T-helper 22 cell (primary cell): Measurements from ENCODE around the gene RHEB.

ENCODE experiments used
- DNase-seq: peaks from one replicate; pipeline ENCODE4 v3.0.0-alpha.2; 2020; ENCODE audit warnings: low read depth

Gene RHEB

GRCh38 chr7:151448261-151449252 lies 71.1 kb downstream of the RHEB start:
- DNase-seq: peak; percentile 54

- no peak for DNase-seq
These were observed 71.8 kb downstream of the RHEB start for GRCh38 chr7:151447901-151448260.

GRCh38 chr7:151447312-151447711 lies 72.4 kb downstream of the RHEB start:
- DNase-seq: no peak

GRCh38 chr7:151446412-151446811 lies 73.3 kb downstream of the RHEB start:
- DNase-seq: no peak

- DNase-seq: no peak
These were observed 75.1 kb downstream of the RHEB start for GRCh38 chr7:151444632-151445031.

- DNase-seq: no peak
These were observed 76.8 kb downstream of the RHEB start for GRCh38 chr7:151442776-151443496.

GRCh38 chr7:151440799-151441445 lies 78.8 kb downstream of the RHEB start:
- no peak for DNase-seq

- no peak for DNase-seq
These were observed 79.6 kb downstream of the RHEB start, which contains the start of gene CRYGN for GRCh38 chr7:151439855-151440798. TSS of gene CRYGN (minus strand) at chr7:151440141. CDS start at chr7:151439917, 224 bp downstream.

- no peak for DNase-seq
These were observed 80.7 kb downstream of the RHEB start for GRCh38 chr7:151438864-151439601.

GRCh38 chr7:151437866-151438516 lies 81.7 kb downstream of the RHEB start:
- no peak for DNase-seq

- DNase-seq: no peak
These were observed 82.5 kb downstream of the RHEB start for GRCh38 chr7:151437159-151437553.

- no peak for DNase-seq
These were observed 83.1 kb downstream of the RHEB start for GRCh38 chr7:151436446-151437158.

- DNase-seq: no peak
These were observed 83.7 kb downstream of the RHEB start for GRCh38 chr7:151435971-151436370.

GRCh38 chr7:151435103-151435916 lies 84.4 kb downstream of the RHEB start:
- no peak for DNase-seq

GRCh38 chr7:151434549-151434948 lies 85.1 kb downstream of the RHEB start:
- no peak for DNase-seq

- DNase-seq: no peak
These were observed 85.8 kb downstream of the RHEB start for GRCh38 chr7:151433721-151434400.

GRCh38 chr7:151432658-151433521 lies 86.8 kb downstream of the RHEB start:
- DNase-seq: peak; percentile 27
